ENCODE data around the gene ARSA.
A peak's percentile ranks its signal among the peaks of the same experiment; 100 is the strongest.

The ARSA gene

GRCh38 chr22:50676180-50676636 lies 48.3 kb upstream of the ARSA start (continued):
- TF ChIP-seq ZNF239 (tag by site-specific recombination; IDR thresholded peaks at IDR 0.05) = no peak

DNA sequence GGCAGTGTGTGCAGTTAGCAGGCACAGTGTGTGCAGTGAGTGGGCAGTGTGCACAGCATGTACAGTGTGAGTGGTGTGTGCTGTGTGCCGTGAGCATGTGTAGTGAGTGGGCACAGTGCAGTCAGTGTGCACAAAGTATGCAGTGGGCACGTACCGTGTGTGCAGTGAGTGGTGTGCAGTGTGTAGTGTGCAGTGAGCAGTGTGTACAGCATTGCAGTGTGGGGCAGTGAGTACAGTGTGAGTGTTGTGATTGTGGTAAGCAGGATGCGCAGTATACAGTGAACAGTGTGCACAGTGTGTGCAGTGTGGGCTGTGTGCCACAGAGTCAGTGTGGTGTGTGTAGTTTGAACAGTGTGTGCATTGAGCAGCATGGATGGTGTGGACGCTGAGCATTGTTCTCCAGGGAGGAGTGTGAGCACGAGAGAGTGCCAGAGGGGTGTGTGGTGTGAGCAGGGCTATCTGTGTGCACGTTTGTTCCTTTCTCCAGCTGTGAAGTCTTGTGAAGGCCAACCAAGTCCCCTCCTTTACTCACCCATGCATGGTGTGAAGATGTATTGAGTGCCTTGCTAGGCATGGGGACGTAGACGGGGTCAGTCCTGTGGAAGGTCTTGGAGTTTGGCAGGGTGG lies 47.7 kb upstream of the ARSA start:
- Histone ChIP-seq H3K27ac (ENCODE audit: extremely low read depth, low read depth, low read length) (no peak overlapping the region), H3K36me3 (ENCODE audit: control insufficient read depth in 2 of 2, insufficient read depth in 1 of 2, low read length in 2 of 2) (no peaks in the 10 kb centered on the region), H3K4me1 (ENCODE audit: control insufficient read depth, insufficient read depth, low read length) (no peaks in the 10 kb centered on the region), H3K4me3 (ENCODE audit: low read depth, low read length) (peak overlapping the region; percentile 39; the same call in 1 of the 2 replicates), H3K9me3 (ENCODE audit: control insufficient read depth, insufficient read depth, low read depth, low read length) (no peaks in the 10 kb centered on the region)
- CTCF ChIA-PET = interaction anchor here (1.2 kb wide), 1 partner anchor 24 kb away, joined by 3 read pairs; no protein-coding TSS in a partner anchor
- POLR2A ChIA-PET = interaction anchor here (1.3 kb wide), 1 partner anchor 9 kb away, joined by 4 read pairs; no protein-coding TSS in a partner anchor
- TF ChIP-seq ZNF354C (tag by site-specific recombination; IDR thresholded peaks at IDR 0.05; ENCODE audit: borderline replicate concordance, low read depth) = no peak
- no peak for TF ChIP-seq KLF8 (tag by site-specific recombination; IDR thresholded peaks at IDR 0.05)
- TF ChIP-seq ZNF510 (tag by site-specific recombination; IDR thresholded peaks at IDR 0.05; ENCODE audit: insufficient replicate concordance) = no peak
- no peak for TF ChIP-seq ZNF433 (tag by site-specific recombination; IDR thresholded peaks at IDR 0.05; ENCODE audit: low read depth)
- no peak for TF ChIP-seq ZNF530 (tag by site-specific recombination; IDR thresholded peaks at IDR 0.05; ENCODE audit: low read depth)
- no peak for TF ChIP-seq ZNF140 (tag by site-specific recombination; IDR thresholded peaks at IDR 0.05)
- TF ChIP-seq ZNF157 (tag by site-specific recombination; IDR thresholded peaks at IDR 0.05) = no peak
- no peak for TF ChIP-seq ZNF629 (tag by site-specific recombination; IDR thresholded peaks at IDR 0.05)
- no peak for TF ChIP-seq ZNF202 (tag by site-specific recombination; IDR thresholded peaks at IDR 0.05; ENCODE audit: borderline replicate concordance)
- no peak for TF ChIP-seq ZNF404 (tag by site-specific recombination; IDR thresholded peaks at IDR 0.05)
- TF ChIP-seq ZNF174 (tag by site-specific recombination; IDR thresholded peaks at IDR 0.05) = no peak
- TF ChIP-seq KLF9 (tag by site-specific recombination; IDR thresholded peaks at IDR 0.05; ENCODE audit: low read depth) = no peak
- TF ChIP-seq ZFP3 (tag by site-specific recombination; IDR thresholded peaks at IDR 0.05; ENCODE audit: low read depth) = no peak
- TF ChIP-seq IKZF3 (tag by site-specific recombination; IDR thresholded peaks at IDR 0.05) = no peak
- TF ChIP-seq FEZF1 (tag by site-specific recombination; IDR thresholded peaks at IDR 0.05) = no peak
- TF ChIP-seq ZNF707 (tag by site-specific recombination; IDR thresholded peaks at IDR 0.05) = no peak
- no peak for TF ChIP-seq PRDM1 (tag by site-specific recombination; IDR thresholded peaks at IDR 0.05)
- peak; percentile 49; the same call in 1 of the 2 replicates for TF ChIP-seq ZNF792 (tag by site-specific recombination; IDR thresholded peaks at IDR 0.05)
- TF ChIP-seq, protein P1, sequence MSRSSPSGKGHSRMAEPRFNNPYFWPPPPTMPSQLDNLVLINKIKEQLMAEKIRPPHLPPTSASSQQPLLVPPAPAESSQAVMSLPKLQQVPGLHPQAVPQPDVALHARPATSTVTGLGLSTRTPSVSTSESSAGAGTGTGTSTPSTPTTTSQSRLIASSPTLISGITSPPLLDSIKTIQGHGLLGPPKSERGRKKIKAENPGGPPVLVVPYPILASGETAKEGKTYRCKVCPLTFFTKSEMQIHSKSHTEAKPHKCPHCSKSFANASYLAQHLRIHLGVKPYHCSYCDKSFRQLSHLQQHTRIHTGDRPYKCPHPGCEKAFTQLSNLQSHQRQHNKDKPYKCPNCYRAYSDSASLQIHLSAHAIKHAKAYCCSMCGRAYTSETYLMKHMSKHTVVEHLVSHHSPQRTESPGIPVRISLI (tag by site-specific recombination; IDR thresholded peaks at IDR 0.05) = no peak
- TF ChIP-seq, protein P2, sequence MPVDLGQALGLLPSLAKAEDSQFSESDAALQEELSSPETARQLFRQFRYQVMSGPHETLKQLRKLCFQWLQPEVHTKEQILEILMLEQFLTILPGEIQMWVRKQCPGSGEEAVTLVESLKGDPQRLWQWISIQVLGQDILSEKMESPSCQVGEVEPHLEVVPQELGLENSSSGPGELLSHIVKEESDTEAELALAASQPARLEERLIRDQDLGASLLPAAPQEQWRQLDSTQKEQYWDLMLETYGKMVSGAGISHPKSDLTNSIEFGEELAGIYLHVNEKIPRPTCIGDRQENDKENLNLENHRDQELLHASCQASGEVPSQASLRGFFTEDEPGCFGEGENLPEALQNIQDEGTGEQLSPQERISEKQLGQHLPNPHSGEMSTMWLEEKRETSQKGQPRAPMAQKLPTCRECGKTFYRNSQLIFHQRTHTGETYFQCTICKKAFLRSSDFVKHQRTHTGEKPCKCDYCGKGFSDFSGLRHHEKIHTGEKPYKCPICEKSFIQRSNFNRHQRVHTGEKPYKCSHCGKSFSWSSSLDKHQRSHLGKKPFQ (tag by site-specific recombination; IDR thresholded peaks at IDR 0.05) = peak; percentile 96
- TF ChIP-seq, protein P3, sequence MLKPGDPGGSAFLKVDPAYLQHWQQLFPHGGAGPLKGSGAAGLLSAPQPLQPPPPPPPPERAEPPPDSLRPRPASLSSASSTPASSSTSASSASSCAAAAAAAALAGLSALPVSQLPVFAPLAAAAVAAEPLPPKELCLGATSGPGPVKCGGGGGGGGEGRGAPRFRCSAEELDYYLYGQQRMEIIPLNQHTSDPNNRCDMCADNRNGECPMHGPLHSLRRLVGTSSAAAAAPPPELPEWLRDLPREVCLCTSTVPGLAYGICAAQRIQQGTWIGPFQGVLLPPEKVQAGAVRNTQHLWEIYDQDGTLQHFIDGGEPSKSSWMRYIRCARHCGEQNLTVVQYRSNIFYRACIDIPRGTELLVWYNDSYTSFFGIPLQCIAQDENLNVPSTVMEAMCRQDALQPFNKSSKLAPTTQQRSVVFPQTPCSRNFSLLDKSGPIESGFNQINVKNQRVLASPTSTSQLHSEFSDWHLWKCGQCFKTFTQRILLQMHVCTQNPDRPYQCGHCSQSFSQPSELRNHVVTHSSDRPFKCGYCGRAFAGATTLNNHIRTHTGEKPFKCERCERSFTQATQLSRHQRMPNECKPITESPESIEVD (tag by site-specific recombination; IDR thresholded peaks at IDR 0.05) = no peak
- no peak for TF ChIP-seq ZBTB49 (tag by site-specific recombination; IDR thresholded peaks at IDR 0.05; ENCODE audit: low read depth)
- no peak for TF ChIP-seq HIC1 (tag by site-specific recombination; IDR thresholded peaks at IDR 0.05)
- no peak for TF ChIP-seq ZNF221 (tag by site-specific recombination; IDR thresholded peaks at IDR 0.05; ENCODE audit: borderline replicate concordance)
- TF ChIP-seq ZNF660 (tag by site-specific recombination; IDR thresholded peaks at IDR 0.05) = no peak
- no peak for TF ChIP-seq ZNF37A (tag by site-specific recombination; IDR thresholded peaks at IDR 0.05)
- TF ChIP-seq ZBTB17 (tag by site-specific recombination; IDR thresholded peaks at IDR 0.05) = no peak
- TF ChIP-seq ZBTB1 (tag by site-specific recombination; IDR thresholded peaks at IDR 0.05) = no peak
